NCI-H82 (cell line): ENCODE measurements around the gene BLOC1S6.

Source experiments
- DNase-seq: peaks from one replicate; lab custom pipeline; 2025; lab: John Stamatoyannopoulos, UW

BLOC1S6 gene, protein sequence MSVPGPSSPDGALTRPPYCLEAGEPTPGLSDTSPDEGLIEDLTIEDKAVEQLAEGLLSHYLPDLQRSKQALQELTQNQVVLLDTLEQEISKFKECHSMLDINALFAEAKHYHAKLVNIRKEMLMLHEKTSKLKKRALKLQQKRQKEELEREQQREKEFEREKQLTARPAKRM

DNA sequence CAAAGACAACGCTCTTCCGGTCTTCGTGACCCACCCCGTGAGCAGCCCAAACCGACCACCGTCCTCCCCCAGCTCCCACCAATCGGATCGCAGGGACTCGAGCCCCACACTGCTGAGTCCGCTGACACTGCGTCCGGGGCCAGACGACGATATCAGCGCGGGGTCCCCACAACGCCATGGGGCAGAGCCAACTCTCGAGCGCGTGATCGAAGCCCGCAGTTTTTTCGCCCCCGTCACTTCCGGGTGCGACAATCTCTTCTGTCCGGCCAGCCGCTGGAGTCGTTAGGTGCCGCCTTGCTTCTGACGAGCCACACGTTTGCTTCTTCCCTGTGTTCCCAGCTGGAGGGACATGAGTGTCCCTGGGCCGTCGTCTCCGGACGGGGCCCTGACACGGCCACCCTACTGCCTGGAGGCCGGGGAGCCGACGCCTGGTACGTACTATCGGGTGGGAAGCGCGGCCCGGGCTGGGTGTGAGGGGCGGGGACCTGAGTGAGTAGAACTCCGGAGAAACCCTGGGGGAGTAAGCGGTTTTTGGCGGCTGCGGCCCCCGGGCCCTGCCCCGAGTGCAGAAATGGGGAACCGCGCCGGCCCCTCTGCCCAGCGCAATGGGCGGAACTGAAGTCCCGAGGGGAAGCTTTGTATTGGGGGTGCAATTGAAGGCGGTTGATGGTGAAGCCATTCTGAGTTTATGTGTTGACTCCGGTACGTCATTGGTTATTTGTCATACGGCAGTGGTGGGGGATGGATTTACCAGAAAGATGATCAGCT, at the start of gene BLOC1S6:
TSS of gene BLOC1S6 (plus strand) at position 285 of the 768 bp plus-strand sequence. CDS start at position 350, 65 bp downstream.
- DNase-seq, result peak; percentile 96

DNA sequence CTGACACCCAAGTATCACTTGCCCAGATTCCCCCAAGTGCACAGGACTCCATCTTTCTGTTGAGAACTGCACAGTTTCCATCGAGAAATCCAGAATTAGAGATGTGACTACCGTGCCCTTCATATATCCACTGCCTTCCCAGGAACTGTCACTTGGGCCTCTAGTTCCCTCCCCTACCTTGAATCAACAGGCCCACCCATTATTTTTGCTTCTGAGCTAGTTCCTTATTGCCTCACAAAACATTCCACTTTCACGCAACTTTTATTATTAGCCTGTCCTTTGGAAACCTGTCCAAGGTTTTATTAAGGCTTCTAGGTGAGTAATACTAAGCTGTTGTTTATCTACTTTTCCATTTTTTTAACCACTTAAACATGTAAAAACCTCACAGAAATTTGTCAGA, 47.5 kb upstream of the BLOC1S6 start:
- no peak for DNase-seq

DNA sequence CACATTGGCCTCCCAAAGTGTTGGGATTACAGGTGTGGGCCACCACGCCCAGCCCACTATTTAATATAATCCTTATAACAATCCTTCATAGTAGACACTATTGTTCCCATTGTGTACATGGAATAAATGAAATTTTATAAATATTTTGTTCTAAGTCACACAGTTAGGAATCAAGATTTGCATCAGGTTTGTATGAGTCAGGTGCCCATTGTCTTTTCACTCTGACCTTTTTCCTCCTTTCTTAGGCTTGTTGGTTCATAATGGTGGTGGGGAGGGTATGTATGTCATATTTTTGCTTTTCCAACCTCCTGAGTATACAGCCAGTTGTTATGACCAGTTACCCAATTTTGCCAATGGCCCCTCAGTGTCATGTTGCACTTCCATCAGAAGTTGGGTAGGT, 46.6 kb upstream of the BLOC1S6 start:
- no peak for DNase-seq

DNA sequence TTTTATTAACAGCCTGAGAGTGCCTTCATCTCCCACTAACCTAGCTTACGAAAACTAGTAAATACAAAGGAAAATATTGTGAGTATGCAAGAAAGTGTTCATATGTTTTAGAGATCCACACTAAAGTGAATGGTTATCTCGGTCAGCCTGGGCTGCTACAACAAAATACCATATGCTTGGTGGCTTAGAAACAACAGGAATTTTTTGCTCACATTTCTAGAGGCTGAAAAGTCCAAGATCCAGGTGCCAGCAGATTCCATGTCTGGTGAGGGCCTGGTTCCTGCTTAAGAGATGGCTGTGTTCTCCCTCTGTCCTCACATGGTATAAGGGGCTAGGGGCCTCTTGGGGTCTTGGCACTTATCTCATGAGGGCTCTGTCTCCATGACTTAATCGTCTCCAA, 44.1 kb upstream of the BLOC1S6 start:
- DNase-seq, result no peak

DNA sequence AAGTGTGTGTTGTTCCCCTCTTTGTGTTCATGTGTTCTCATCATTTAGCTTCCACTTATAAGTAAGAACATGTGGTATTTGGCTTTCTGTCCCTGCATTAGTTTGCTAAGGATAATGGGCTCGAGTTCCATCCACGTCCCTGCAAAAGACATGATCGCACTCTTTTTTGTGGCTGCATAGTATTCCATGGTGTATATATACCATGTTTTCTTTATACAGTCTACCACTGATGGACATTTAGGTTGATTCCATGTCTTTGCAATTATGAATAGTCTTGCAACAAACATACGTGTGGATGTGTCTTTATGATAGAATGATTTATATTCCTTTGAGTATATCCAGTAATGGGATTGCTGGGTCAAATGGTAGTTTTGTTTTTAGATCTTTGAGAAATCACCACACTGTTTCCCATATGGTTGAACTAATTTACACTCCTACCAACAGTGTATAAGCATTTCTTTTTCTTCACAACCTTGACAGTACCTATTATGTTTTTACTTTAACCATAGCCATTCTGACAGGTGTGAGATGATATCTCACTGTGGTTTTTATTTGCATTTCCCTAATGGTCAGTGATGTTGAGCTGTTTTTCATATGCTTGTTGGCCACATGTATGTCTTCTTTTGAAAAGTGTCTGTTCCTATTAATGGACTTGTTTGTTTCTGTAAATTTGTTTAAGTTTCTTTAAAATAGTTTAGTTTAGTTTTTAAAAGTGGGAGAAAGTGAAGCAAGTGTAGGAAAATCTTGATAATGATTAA, 42.7 kb upstream of the BLOC1S6 start:
- DNase-seq, result no peak

DNA sequence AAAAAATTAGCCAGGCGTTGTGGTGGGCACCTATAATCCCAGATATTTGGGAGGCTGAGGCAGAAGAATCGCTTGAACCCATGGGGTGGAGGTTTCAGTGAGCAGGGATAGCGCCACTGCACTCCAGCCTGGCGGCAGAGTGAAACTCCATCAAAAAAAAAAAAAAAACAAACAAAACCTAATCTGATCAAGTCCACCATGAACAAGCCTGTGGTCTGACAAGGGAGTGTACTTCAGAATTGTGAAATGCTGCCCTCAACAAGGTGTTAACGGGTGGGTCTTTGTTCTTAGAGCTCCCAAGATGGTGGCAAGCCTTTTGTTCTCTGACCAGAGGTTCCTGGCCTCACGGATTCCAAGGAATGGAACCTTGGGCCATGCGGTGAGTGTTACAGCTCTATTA, 40.4 kb upstream of the BLOC1S6 start:
- DNase-seq, result no peak

DNA sequence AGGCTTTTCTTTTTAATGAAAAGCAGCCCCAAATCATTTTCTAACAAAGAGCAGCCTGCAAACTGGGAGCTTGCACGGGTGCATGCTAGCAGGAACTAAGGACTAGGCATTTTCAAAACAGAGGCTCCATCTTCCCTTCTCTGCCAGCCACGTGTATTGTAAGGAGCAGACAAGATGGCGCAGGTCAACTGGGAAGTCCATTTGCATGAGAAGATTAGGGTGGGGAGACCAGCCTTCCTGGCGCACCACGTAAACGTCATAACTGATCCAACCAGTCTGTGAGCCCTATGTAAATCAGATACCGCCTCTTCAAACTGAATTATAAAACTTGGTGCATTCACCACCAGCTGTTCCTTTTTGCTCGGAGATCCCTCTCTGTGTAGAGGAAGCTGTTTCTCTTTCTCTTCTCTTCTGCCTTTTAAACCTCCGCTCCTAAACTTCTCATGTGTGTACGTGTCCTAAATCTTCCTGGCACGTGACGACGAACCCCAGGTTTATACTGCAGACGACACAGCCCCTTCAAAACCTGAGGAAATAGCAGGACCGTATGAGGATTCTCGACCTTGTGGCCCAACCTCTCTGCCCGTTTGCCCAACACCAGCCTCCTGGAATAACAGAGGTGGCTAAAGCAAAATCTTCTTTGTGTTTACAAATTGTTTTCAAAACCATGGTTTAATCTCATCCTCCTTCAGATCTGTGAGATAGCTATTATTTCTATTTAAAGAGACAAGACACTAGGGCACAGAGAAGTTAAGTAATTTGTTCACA, 38.2 kb upstream of the BLOC1S6 start:
- peak; percentile 6 for DNase-seq

DNA sequence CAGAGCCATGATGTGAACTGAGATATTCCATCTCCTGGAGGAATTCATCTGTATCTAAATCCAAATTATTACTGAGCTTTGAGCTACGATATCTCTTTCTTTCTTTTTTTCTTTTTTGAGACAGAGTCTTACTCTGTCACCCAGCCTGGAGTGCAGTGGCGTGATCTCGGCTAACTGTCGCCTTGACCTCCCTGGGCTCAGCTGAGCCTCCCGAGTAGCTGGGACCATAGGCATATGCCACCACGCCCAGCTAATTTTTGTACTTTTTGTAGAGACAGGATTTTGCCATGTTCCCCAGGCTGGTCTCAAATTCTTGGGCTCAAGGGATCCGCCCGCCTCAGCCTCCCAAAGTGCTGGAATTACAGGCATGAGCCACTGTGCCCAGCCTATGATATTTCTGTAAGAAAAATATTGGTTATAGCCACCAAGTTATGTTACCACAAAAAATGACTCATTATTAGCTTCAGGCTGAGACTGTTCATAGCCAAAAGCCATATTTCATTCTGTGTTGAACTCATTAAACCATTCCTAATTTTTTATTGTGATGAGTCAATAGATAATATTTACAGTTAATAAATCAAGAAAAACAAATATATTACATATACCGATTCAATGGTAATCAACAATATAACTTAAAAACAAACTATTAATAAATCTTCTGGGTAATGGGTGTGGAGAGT, 37.5 kb upstream of the BLOC1S6 start:
- no peak for DNase-seq

DNA sequence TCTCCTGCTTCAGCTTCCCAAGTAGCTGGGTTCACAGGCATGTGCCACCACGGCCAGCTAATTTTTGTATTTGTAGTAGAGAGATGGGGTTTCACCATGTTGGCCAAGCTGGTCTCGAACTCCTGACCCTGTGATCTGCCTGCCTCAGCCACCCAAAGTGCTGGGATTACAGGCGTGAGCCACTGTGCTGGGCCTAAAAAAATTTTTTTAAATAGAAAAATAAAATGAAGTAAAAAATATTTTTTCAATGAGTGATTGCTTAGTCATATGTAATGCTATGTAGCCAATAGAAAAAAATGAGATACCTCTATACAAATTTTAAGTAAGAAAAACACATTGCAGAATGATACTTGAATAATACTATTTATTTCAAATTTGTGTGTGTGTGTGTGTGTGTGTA, 36.7 kb upstream of the BLOC1S6 start:
- no peak for DNase-seq

DNA sequence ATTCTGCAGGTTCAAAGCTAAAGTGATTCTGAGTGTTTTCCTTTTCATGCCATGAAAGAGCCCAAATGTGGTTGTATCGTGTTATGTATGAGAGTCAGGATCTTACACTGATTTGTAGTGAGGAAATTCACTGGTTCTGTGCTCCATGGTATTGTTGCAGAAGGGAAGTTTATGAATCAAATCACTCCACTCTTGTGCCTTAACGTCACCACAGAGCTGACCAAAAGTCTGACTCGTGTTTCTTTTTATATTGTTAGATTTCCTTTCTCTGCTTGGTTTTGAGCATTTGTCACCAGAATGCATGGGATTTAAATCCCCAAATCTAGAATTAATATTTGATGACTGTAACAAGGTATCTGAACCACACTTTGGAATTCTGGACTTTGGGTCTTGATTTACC, 35.5 kb upstream of the BLOC1S6 start:
- DNase-seq, result no peak

DNA sequence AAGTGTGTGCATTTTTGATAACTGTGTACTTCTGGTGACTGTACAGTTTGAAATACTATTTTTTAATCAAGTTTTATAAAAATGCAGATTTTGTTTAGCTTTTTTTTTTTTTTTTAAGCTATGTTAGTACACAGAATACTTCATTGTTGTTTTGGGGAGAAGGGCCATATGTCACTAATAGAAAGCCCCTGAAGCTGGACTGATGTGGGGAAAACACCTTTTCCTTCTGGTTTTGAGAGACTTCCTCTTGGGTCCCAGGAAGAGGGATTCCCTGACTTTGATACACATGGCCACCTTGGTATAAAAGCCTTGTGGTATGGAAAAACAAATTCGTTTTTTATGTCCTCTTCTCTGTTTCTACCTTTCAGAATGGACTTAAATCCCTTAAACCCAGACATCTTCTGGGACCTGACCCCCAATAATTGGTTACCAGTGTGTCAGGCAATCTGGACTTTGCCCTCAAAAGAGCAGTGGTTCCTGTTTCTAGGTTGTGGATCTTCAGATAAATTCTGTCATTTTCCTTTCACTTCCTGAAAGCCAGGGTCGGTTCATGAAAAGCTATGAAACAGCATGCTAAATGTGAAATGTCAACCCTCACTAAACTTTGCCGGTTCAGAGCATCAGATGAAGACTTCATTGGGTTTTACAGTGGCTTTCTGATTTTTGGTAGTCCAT, 31.1 kb upstream of the BLOC1S6 start:
- DNase-seq, result no peak

DNA sequence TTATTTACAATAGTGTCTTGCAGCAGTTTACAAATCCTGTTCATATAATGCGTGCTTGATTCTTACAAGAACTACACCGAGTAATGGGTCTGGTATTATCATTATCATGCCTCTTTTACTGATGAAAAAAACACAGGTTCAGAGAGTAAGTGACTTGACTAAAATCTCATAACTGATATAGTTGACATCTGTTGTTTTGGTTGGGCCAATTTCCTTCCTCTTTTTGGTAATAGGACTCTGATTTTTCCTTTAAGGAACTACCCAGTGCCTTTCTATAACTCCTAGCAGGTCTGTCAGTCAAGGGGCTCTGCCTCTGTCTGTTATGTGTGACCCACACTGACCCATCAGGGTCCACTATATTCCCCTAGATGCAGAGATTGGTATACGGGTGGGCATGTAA, 14.6 kb upstream of the BLOC1S6 start:
- DNase-seq, result no peak

DNA sequence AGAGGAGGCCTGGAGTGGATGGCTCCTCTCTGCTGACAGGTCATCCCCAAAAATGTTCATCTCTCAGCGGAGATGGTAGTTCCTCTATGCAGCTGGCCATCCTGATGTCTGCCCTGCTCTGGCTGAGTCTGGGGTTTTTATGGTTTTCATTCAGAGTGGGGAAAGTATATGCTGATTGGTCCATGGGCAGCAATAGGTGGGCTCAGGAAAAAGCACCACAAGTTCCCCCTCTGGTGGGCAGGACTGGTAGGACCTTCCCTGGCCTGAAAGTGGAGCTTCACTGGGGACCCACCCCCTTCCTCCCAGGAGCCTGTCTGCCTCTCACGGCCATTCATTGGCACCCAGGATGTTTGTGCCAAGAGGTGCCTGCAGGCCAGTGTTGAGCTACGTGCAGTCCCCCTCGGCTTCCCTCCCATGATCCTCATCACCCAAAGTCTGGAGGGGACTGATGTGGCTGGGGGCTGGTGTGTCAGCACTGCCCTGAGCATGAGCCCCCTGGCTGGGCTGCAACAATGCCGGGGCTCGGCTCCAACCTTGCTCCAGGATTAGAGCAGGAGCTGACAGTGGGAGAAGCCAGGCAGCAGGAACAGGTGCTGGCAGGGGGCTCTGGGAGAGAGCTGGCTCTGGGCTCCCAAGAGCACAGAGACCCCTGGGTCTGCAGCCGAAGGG, 13.1 kb upstream of the BLOC1S6 start:
- DNase-seq, result peak; percentile 67

DNA sequence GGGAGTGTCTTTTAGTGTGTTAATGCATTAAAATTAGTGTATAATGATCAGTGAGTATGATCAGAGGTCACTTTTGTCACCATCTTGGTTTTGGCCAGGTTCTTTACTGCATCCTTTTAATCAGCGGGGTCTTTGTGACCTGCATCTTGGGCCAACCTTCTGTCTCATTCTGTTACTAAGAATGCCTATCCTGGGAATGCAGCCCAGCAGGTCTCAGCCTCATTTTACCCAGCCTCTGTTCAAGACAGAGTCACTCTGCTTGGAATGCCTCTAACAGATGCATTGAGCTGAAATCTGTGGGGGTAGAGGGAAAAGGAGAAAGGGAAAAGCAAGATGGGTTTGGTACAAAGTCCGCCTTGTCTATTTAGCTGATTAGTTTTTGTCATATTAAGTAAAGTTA, 5.3 kb upstream of the BLOC1S6 start:
- no peak for DNase-seq

DNA sequence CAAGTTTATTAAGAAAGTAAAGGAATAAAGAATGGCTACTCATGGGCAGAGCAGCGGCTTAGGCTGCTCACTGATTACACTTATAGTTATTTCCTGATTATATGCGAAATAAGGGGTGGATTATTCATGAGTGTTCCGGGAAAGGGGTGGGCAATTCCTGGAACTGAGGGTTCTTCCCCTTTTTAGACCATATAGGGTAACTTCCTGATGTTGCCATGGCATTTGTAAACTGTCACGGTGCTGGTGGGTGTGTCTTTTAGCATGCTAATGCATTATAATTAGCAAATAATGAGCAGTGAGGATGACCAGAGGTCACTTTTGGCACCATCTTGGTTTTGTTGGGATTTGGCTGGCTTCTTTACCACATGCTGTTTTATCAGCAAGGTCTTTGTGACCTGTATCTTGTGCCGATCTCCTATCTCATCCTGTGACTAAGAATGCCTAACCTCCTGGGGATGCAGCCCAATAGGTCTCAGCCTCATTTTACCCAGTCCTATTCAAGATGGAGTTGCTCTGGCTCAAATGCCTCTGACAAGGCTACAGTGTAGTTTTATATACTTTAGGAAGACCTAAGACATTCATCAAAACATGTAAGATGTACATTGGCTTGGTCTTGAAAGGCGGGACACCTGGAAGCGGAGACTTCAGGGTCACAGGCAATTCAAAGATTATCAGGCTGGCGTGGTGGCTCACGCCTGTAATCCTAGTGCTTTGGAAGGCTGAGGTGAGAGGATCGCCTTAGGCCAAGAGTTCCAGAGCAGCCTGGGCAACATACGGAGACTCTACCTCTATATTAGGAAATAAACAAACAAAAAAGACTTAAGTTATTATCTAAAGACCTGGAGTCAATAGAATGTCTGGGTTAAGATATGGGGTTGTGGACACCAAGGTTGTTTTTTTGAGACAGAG, 3.2 kb upstream of the BLOC1S6 start:
- no peak for DNase-seq

DNA sequence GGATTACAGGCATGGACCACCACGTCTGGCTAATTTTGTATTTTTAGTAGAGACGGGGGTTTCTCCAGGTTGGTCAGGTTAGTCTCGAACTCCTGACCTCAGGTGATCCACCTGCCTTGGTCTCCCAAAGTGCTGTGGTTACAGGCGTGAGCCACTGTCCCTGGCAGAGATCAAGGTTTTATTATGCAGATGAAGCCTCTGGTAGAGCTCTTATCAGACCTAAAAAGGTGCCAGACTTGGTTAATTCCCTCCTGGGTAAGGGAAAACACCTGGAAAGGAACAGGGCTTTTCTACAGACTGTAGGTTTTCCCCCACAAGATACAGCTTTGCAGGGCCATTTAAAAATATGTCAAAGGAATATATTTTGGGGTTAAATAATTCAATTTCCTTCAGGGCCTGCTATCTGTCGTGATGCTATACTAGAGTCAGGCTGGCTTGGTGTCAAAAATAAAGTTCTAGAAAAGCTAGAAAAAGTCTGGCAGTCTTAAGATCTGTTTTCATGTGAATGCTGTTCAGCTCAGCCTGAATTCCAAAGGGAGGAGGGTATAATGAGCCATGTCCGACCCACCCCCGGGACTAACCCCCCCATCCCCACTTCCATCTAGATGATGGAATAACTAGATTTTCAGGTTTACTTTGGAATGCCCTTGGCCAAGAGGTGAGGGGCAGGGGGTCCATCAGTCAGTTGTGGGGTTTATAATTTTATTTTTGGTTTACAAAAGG, 1.9 kb upstream of the BLOC1S6 start:
- DNase-seq, result no peak

DNA sequence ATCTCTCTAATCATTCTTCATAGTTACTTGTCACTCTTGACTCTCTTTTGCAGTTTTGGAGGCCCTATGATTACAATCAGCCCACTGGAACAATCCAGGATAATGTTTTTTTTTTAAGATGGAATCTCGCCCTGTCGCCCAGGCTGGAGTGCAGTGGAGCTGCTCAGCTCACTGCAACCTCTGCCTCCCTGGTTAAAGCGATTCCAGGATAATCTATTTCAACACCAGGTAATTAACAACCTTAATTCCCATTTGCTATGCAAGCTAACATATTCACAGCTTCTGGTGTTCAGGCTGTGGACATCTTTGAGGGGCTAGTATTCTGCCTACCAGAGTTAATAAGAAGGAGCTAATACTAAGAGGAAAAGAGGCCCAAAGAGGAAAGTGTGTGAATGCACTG, 1.1 kb upstream of the BLOC1S6 start:
- DNase-seq, result peak; percentile 51

DNA sequence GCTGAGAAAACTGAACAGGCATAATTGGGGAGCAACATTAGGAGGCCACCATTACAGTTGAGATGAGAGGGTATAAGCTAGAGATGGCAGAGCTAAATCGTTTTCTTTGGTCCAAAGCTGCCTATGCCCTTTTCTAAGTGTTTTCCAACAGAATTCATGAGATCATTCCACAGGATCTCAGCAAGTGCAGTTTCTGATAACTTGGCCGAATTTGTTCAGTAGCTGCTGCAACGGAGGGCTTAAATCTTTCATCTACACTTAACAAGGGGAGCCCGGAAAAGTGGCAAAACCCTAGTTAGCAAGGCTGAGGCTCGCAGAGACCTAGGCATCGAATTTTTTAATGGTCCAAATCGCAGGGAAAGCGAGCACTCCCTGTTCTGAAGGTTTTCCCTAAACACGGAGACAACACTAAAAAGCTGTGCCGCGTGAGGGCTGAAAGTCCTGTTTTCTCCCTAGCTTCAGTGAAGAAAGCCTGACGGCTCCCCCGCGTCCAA, 531 bp upstream of the BLOC1S6 start:
- DNase-seq, result no peak

DNA sequence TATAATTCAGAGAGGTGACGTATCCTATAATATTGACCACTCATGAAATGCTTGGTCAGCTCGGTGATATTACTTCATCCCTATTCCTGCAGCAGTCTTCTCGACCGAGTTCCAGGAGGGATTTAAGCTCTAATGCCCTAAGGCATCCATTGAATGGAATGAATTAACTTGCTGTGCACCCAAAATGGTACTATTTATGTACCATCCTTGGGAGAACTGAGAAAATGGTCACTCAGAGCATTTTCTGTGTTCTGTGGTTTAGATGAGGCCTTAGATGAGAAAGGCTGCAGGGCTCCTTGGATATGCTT, 638 bp downstream of the BLOC1S6 start:
- no peak for DNase-seq
